ENCODE results near the gene TAF11L5.
"Not testable (repeated sequence)": the region's sequence is repeated elsewhere in the genome, so short reads cannot be mapped to it uniquely, and the experiment has no call there.

The TAF11L5 gene

GRCh38 chr5:17497931-17498330 is 27.1 kb upstream of the TAF11L5 start, which contains the start of gene TAF11L2:
TAF11L2 (plus strand) TSS chr5:17498231.
- H3K36me3 ChIP-seq (ENCODE audit: control insufficient read depth in 1 of 2, insufficient read depth in 2 of 2, low read length in 2 of 2); H3K4me1 ChIP-seq (ENCODE audit: control insufficient read depth in 1 of 2, insufficient read depth in 2 of 2, low read length in 2 of 2); H3K27me3 ChIP-seq (ENCODE audit: control insufficient read depth in 1 of 2, insufficient read depth in 2 of 2, low read length in 2 of 2); H3K27ac ChIP-seq (ENCODE audit: low read depth, low read length); H3K9me3 ChIP-seq (ENCODE audit: control insufficient read depth in 1 of 2, low read length in 2 of 2); H3K4me3 ChIP-seq (ENCODE audit: low read depth in 1 of 2, low read length in 2 of 2); H3K9ac ChIP-seq (ENCODE audit: low read depth in 1 of 2, low read length in 2 of 2): not testable (repeated sequence)

- Histone ChIP-seq H3K9me3 (ENCODE audit: control insufficient read depth in 1 of 2, low read length in 2 of 2) (no peaks in the 10 kb centered on the region), H3K4me1 (ENCODE audit: control insufficient read depth in 1 of 2, insufficient read depth in 2 of 2, low read length in 2 of 2) (no peaks in the 10 kb centered on the region), H3K27ac (ENCODE audit: low read depth, low read length) (no peak overlapping the region), H3K27me3 (ENCODE audit: control insufficient read depth in 1 of 2, insufficient read depth in 2 of 2, low read length in 2 of 2) (no peaks in the 10 kb centered on the region), H3K4me3 (ENCODE audit: low read depth in 1 of 2, low read length in 2 of 2) (no peak overlapping the region), H3K9ac (ENCODE audit: low read depth in 1 of 2, low read length in 2 of 2) (no peak overlapping the region), H3K36me3 (ENCODE audit: control insufficient read depth in 1 of 2, insufficient read depth in 2 of 2, low read length in 2 of 2) (no peaks in the 10 kb centered on the region)
Observed at GRCh38 chr5:17511775-17512325, 13.2 kb upstream of the TAF11L5 start.

- H3K4me3 ChIP-seq (ENCODE audit: low read depth in 1 of 2, low read length in 2 of 2); H3K27ac ChIP-seq (ENCODE audit: low read depth, low read length); H3K4me1 ChIP-seq (ENCODE audit: control insufficient read depth in 1 of 2, insufficient read depth in 2 of 2, low read length in 2 of 2); H3K9ac ChIP-seq (ENCODE audit: low read depth in 1 of 2, low read length in 2 of 2); H3K9me3 ChIP-seq (ENCODE audit: control insufficient read depth in 1 of 2, low read length in 2 of 2); H3K27me3 ChIP-seq (ENCODE audit: control insufficient read depth in 1 of 2, insufficient read depth in 2 of 2, low read length in 2 of 2); H3K36me3 ChIP-seq (ENCODE audit: control insufficient read depth in 1 of 2, insufficient read depth in 2 of 2, low read length in 2 of 2): not testable (repeated sequence)
Observed at GRCh38 chr5:17517526-17517925, 7.5 kb upstream of the TAF11L5 start.

- not testable (repeated sequence) for H3K36me3 ChIP-seq (ENCODE audit: control insufficient read depth in 1 of 2, insufficient read depth in 2 of 2, low read length in 2 of 2); H3K9me3 ChIP-seq (ENCODE audit: control insufficient read depth in 1 of 2, low read length in 2 of 2); H3K27ac ChIP-seq (ENCODE audit: low read depth, low read length); H3K4me3 ChIP-seq (ENCODE audit: low read depth in 1 of 2, low read length in 2 of 2); H3K4me1 ChIP-seq (ENCODE audit: control insufficient read depth in 1 of 2, insufficient read depth in 2 of 2, low read length in 2 of 2); H3K9ac ChIP-seq (ENCODE audit: low read depth in 1 of 2, low read length in 2 of 2); H3K27me3 ChIP-seq (ENCODE audit: control insufficient read depth in 1 of 2, insufficient read depth in 2 of 2, low read length in 2 of 2)
Observed at GRCh38 chr5:17518067-17518466, 7.0 kb upstream of the TAF11L5 start, which contains the start of gene TAF11L3. TAF11L3 (plus strand) TSS chr5:17518367.

- H3K9ac ChIP-seq (ENCODE audit: low read depth in 1 of 2, low read length in 2 of 2); H3K27me3 ChIP-seq (ENCODE audit: control insufficient read depth in 1 of 2, insufficient read depth in 2 of 2, low read length in 2 of 2); H3K9me3 ChIP-seq (ENCODE audit: control insufficient read depth in 1 of 2, low read length in 2 of 2); H3K4me3 ChIP-seq (ENCODE audit: low read depth in 1 of 2, low read length in 2 of 2); H3K4me1 ChIP-seq (ENCODE audit: control insufficient read depth in 1 of 2, insufficient read depth in 2 of 2, low read length in 2 of 2); H3K27ac ChIP-seq (ENCODE audit: low read depth, low read length); H3K36me3 ChIP-seq (ENCODE audit: control insufficient read depth in 1 of 2, insufficient read depth in 2 of 2, low read length in 2 of 2): not testable (repeated sequence)
Observed at GRCh38 chr5:17519508-17519907, 5.5 kb upstream of the TAF11L5 start.

- not testable (repeated sequence) for H3K9ac ChIP-seq (ENCODE audit: low read depth in 1 of 2, low read length in 2 of 2); H3K4me3 ChIP-seq (ENCODE audit: low read depth in 1 of 2, low read length in 2 of 2); H3K4me1 ChIP-seq (ENCODE audit: control insufficient read depth in 1 of 2, insufficient read depth in 2 of 2, low read length in 2 of 2); H3K36me3 ChIP-seq (ENCODE audit: control insufficient read depth in 1 of 2, insufficient read depth in 2 of 2, low read length in 2 of 2); H3K27ac ChIP-seq (ENCODE audit: low read depth, low read length); H3K9me3 ChIP-seq (ENCODE audit: control insufficient read depth in 1 of 2, low read length in 2 of 2); H3K27me3 ChIP-seq (ENCODE audit: control insufficient read depth in 1 of 2, insufficient read depth in 2 of 2, low read length in 2 of 2)
Observed at GRCh38 chr5:17521501-17521900, 3.5 kb upstream of the TAF11L5 start, which contains the start of gene TAF11L4. TAF11L4 (plus strand) TSS chr5:17521801.

GRCh38 chr5:17526504-17526903 is 1.5 kb downstream of the TAF11L5 start:
- not testable (repeated sequence) for H3K27ac ChIP-seq (ENCODE audit: low read depth, low read length); H3K9ac ChIP-seq (ENCODE audit: low read depth in 1 of 2, low read length in 2 of 2); H3K27me3 ChIP-seq (ENCODE audit: control insufficient read depth in 1 of 2, insufficient read depth in 2 of 2, low read length in 2 of 2)

GRCh38 chr5:17528369-17528768 is 3.3 kb downstream of the TAF11L5 start, which contains the start of gene TAF11L6:
TAF11L6 (plus strand) TSS chr5:17528669.
- H3K9ac ChIP-seq (ENCODE audit: low read depth in 1 of 2, low read length in 2 of 2); H3K27ac ChIP-seq (ENCODE audit: low read depth, low read length); H3K27me3 ChIP-seq (ENCODE audit: control insufficient read depth in 1 of 2, insufficient read depth in 2 of 2, low read length in 2 of 2); H3K36me3 ChIP-seq (ENCODE audit: control insufficient read depth in 1 of 2, insufficient read depth in 2 of 2, low read length in 2 of 2); H3K9me3 ChIP-seq (ENCODE audit: control insufficient read depth in 1 of 2, low read length in 2 of 2); H3K4me1 ChIP-seq (ENCODE audit: control insufficient read depth in 1 of 2, insufficient read depth in 2 of 2, low read length in 2 of 2); H3K4me3 ChIP-seq (ENCODE audit: low read depth in 1 of 2, low read length in 2 of 2): not testable (repeated sequence)

More at GRCh38 chr5:17526504-17526903, 1.5 kb downstream of the TAF11L5 start:
- H3K9me3 ChIP-seq (ENCODE audit: control insufficient read depth in 1 of 2, low read length in 2 of 2); H3K36me3 ChIP-seq (ENCODE audit: control insufficient read depth in 1 of 2, insufficient read depth in 2 of 2, low read length in 2 of 2); H3K4me1 ChIP-seq (ENCODE audit: control insufficient read depth in 1 of 2, insufficient read depth in 2 of 2, low read length in 2 of 2); H3K4me3 ChIP-seq (ENCODE audit: low read depth in 1 of 2, low read length in 2 of 2): not testable (repeated sequence)

Measured in duodenal mucosa (tissue), 2 donors.